HG03342 (cell line): ENCODE measurements around the gene TMEM131.
"Not testable (repeated sequence)": the region's sequence is repeated elsewhere in the genome, so short reads cannot be mapped to it uniquely, and the experiment has no call there.

Experiments used
- ATAC-seq: cut with Tn5 transposase; IDR thresholded peaks from one replicate; pipeline ENCODE4 v1.9.1; 2021; ENCODE audit warnings: mild to moderate bottlenecking, moderate library complexity; ENCODE audit not compliant: unreplicated experiment

The TMEM131 gene

GRCh38 chr2:97869722-97870346 is 125.9 kb downstream of the TMEM131 start:
- no peak for ATAC-seq

- no peak for ATAC-seq
These were observed 126.6 kb downstream of the TMEM131 start for GRCh38 chr2:97868986-97869721.

GRCh38 chr2:97863829-97864228 is 131.9 kb downstream of the TMEM131 start:
- no peak for ATAC-seq

- ATAC-seq, result no peak
These were observed 134.6 kb downstream of the TMEM131 start for GRCh38 chr2:97861177-97861576.

GRCh38 chr2:97858442-97858841 is 137.3 kb downstream of the TMEM131 start:
- no peak for ATAC-seq

- no peak for ATAC-seq
These were observed 138.2 kb downstream of the TMEM131 start for GRCh38 chr2:97857553-97857952.

- not testable (repeated sequence) for ATAC-seq
These were observed 142.7 kb downstream of the TMEM131 start for GRCh38 chr2:97853057-97853456.

- ATAC-seq, result no peak
These were observed 144.6 kb downstream of the TMEM131 start for GRCh38 chr2:97851172-97851571.

- no peak for ATAC-seq
These were observed 145.7 kb downstream of the TMEM131 start for GRCh38 chr2:97849881-97850528.

- no peak for ATAC-seq
These were observed 147.4 kb downstream of the TMEM131 start for GRCh38 chr2:97848306-97848705.

- not testable (repeated sequence) for ATAC-seq
These were observed 149.0 kb downstream of the TMEM131 start for GRCh38 chr2:97846716-97847115.

GRCh38 chr2:97845818-97846217 is 149.9 kb downstream of the TMEM131 start:
- no peak for ATAC-seq

- ATAC-seq, result no peak
These were observed 150.6 kb downstream of the TMEM131 start for GRCh38 chr2:97845133-97845532.

GRCh38 chr2:97844311-97844859 is 151.4 kb downstream of the TMEM131 start:
- ATAC-seq, result no peak

GRCh38 chr2:97840198-97840597 is 155.6 kb downstream of the TMEM131 start:
- no peak for ATAC-seq

GRCh38 chr2:97834610-97835009 is 161.1 kb downstream of the TMEM131 start:
- ATAC-seq, result no peak

GRCh38 chr2:97831121-97831520 is 164.6 kb downstream of the TMEM131 start:
- ATAC-seq, result no peak

- not testable (repeated sequence) for ATAC-seq
These were observed 166.5 kb downstream of the TMEM131 start for GRCh38 chr2:97829255-97829654.

GRCh38 chr2:97827013-97827412 is 168.7 kb downstream of the TMEM131 start:
- ATAC-seq, result not testable (repeated sequence)

GRCh38 chr2:97826266-97826847 is 169.4 kb downstream of the TMEM131 start:
- ATAC-seq, result not testable (repeated sequence)

GRCh38 chr2:97824011-97824410 is 171.7 kb downstream of the TMEM131 start:
- not testable (repeated sequence) for ATAC-seq
